GM21528 (cell line): ENCODE measurements around the gene SMIM24.
"Not testable (repeated sequence)": the region's sequence is repeated elsewhere in the genome, so short reads cannot be mapped to it uniquely, and the experiment has no call there.

Source experiments
- ATAC-seq: cut with Tn5 transposase; IDR thresholded peaks from one replicate; pipeline ENCODE4 v1.9.1; 2021; ENCODE audit warnings: mild to moderate bottlenecking, moderate library complexity; ENCODE audit not compliant: unreplicated experiment, low FRiP score

The SMIM24 gene

GRCh38 chr19:3458229-3459088, 21.9 kb downstream of the SMIM24 start:
- no peak for ATAC-seq

DNA sequence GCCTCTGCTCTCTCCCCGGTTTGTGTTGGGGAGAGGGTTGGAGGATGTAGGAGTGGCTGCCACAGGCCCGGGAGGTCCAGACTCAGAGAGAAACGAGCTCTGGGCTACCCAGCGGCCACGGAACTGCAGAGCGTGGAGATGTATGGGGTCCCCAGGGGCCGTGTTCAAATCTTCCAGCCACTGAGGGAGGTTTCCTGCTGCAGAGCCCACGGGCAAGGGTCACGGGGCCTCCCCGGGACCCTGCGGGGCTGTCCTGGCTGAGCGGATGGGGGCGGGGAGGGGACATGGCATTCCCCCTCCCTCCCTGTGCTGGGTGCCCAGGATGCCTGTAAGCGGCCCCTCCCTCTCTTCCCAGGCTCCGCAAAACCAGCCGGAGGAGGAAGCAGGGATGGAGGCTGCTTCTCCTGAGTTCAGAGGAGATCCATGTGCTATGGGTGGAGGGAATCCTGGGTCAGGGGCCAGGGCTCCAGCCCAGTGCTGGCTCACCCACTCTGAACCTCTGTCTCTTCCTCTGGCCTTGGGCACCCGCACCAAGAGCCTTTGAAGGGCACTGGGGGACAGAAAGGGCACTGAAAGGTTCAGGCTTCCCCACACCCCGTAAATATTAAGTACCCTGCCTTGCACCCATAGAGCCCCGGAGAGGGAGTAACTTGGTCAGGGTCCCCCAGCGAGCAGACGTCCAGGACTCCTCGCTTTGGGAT, 22.6 kb downstream of the SMIM24 start:
- no peak for ATAC-seq

DNA sequence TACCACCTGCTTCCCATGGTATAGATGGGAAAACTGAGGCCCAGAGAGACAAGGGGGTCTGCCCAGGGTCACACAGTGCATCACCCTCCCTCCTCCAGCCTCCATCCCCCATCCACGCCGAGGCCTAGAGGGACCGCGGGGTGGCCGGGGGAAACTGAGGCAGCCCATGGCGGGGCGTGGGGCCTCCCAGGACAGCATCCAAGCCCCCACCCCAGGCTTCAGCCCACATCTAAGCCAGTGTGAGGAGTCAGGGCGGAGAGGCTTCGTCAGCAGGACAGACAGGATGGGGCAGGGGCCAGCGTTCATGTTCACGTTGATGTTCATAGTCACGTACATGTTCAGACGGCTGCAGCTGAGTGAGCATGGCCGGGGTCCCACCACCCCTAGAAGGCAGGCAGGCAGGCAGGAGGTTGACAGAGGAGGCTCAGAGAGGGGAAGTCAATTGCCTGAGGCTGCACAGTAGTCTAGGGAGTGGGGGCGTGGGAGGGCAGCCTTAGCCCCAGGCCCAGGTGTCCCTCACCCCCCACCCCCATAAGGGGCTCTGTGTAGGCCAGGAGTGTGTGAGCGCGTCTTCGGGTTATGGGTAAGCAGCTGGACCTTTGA, 23.3 kb downstream of the SMIM24 start:
- ATAC-seq, result no peak

DNA sequence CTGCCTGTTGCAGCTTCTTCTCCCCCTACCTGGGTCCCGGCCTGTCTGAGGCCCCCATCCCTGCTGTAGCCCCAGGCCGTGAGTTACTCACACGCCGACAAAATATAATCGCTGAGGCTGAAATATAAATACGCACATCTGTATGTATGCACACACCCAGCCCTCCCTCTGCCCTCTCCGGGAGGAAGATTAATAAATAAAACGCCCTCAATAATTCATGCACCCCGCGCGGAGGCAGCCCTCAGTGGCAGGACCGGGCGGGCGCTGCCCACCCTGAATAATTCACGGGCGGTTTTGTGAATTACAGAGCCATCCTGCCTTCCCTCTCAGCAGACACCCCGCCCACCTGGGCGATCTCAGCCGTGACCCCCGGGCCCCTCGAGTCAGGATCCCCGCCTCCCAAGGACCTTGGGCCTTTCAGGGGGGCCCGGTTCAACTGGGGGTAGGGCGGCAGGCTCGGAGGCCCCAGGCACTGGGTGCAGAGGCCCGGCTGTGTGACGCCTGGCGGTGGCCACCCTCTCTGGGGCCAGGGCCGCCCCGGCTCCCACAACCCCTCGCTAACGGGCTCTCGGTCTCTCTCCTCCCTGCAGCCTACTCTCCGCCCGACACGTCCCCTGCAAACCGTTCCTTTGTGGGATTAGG, 24.2 kb downstream of the SMIM24 start:
- ATAC-seq, result no peak

DNA sequence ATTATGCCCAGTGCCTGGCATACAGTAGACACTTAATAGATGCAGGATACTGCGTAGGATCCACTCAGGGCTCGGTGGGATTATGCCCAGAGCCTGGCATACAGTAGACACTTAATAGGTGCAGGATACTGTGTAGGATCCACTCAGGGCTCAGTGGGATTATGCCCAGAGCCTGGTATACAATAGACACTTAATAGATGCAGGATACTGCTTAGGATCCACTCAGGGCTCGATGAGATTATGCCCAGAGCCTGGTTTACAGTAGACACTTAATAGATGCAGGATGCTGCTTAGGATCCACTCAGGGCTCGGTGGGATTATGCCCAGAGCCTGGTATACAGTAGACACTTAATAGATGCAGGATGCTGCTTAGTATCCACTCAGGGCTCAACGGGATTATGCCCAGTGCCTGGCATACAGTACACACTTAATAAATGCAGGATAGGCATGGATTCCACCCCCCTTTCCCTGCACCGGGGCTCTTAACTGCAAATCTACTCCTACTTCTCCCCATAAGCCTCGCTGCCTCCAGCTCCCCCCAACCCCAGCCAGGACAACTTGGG, 24.9 kb downstream of the SMIM24 start:
- ATAC-seq, result no peak

DNA sequence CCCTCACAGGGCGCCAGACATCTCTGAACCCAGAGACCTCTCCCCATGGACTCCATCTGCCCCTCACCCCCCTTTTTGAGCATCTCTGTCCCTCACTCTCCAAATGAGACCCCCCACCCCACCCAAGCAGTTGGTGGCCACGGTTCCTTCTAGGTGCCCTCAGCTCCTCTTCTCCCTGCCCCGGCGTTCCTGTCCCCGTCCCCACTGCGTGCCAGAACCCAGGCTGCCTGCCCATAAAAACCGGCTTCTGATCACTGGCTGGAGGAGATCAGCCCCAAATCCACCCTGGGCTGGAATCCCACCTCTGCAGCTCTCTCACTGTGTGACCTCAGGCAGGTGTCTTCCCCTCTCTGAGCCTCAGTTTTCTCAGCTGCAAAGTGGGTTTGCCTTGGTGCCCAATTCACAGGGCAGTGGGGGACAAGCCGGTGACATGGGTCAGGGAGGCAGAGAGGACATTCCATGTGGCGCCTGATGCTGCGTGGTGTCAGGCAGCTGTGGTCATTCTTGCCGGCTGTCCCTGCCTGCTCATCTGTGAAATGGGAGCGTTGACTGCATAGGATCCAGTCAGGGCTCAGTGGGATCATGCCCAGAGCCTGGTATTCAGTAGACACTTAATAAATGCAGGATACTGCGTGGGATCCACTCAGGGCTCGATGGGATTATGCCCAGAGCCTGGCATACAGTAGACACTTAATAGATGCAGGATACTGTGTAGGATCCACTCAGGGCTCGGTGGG, 25.5 kb downstream of the SMIM24 start:
- no peak for ATAC-seq

GRCh38 chr19:3453840-3454239, 26.5 kb downstream of the SMIM24 start:
- no peak for ATAC-seq

DNA sequence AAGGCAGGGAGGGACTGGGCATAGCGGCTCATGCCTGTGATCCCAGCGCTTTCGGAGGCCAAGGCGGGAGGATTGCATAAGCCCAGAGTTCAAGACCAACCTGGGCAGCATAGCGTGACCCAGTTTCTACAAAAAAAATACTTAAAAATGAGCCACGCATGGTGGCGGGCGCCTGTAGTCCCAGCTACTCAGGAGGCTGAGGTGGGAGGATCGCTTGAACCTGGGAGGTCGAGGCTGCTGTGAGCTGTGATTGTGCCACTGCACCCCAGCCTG, 27.4 kb downstream of the SMIM24 start:
- ATAC-seq, result not testable (repeated sequence)

- ATAC-seq, result no peak
These were observed 28.0 kb downstream of the SMIM24 start for GRCh38 chr19:3452171-3452941.

- no peak for ATAC-seq
These were observed 28.9 kb downstream of the SMIM24 start for GRCh38 chr19:3451451-3451866.

DNA sequence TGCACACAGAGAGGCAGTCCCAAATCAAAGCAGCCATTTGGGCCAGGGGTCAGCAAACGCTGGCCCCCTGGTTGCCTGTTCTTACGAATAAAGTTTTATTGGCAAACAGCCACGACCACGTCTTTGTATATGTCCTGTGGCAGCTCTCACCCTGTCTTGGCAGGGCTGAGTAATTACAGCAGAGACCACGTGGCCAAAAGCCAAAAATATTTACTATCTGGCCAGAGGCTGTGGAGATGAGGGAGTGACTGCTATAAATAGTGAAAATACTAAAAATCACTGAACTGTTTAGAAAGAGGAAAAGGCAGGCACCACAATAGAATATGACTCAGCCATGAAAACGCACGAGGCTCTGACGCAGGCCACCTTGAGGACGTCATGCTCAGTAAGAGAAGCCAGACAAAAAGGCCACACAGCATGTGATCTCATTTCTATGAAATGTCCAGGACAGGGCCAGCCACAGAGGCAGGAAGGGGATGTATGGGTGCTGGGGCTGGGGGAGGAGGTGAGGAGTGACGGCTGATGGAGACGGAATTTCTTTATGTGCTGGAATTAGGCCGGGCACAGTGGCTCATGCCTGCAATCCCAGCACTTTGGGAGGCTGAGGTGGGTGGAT, 29.4 kb downstream of the SMIM24 start:
- ATAC-seq, result no peak

DNA sequence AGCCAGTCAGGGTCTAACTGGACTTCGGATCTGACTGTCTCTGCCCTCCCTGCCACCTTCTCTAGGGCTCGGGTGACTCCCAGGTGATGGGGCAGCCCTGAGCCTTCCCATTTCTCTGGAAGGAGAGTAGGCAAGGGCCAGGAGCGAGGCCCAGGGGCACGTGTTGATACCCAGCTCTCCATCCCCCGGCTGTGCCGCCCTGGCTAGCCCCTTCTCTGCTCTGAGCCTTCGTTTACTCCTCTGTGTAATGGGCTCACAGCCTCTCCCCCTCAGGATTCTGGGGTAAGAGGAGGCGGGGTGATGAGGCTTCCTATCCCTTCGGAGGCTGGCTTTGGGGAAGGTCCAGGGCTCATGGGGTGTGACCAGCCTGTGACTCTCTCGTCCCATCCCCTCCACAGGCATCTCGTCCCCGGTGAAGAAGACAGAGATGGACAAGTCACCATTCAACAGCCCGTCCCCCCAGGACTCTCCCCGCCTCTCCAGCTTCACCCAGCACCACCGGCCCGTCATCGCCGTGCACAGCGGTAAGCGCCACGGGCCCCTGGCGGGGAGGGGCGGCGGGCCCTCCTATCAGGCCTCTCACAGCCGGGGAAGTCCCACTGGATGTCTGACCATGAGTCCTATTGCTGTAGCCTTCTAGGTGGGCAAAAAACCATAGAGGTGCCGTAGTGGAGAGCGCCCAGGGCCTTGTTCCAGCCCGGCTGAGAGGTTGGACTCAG, 31.6 kb downstream of the SMIM24 start:
- no peak for ATAC-seq

DNA sequence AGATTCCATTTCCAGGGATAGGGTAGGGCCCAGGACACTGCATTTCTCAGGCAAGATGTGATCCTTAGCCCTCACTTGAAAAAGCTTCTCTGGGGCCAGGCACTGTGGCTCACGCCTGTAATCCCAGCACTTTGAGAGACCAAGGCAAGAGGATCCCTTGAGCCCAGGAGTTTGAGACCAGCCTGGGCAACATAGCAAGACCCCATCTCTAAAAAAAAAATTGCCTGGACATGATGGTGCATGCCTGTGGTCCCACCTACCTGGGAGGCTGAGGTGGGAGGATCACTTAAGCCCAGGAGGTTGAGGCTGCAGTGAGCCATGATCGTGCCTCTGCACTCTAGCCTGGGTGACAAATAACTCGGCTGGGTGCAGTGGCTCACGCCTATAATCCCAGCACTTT, 33.7 kb downstream of the SMIM24 start:
- ATAC-seq, result not testable (repeated sequence)

DNA sequence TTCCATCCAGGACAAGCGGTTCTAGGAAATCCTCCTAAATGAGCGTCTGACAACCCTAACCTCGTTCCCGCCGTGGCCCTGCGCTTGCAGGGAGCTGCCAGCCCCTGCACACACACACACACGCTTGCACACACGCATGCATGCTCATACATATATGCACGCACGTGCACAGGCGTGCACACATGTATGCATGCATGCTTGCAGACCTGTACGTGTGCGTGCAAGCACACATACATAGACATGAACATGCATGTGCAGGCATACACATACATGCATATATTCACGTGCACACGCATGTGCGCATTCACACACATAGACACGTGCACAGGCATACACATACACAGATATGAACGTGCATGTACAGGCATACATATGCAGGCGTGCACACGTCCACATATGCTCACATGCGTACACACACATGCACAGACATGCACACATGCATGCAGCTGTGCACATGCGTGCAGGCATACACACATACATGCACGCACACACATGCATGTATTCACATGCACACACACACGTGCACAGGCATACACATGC, 35.6 kb downstream of the SMIM24 start:
- ATAC-seq, result no peak

GRCh38 chr19:3443840-3444694, 36.3 kb downstream of the SMIM24 start:
- ATAC-seq, result no peak

DNA sequence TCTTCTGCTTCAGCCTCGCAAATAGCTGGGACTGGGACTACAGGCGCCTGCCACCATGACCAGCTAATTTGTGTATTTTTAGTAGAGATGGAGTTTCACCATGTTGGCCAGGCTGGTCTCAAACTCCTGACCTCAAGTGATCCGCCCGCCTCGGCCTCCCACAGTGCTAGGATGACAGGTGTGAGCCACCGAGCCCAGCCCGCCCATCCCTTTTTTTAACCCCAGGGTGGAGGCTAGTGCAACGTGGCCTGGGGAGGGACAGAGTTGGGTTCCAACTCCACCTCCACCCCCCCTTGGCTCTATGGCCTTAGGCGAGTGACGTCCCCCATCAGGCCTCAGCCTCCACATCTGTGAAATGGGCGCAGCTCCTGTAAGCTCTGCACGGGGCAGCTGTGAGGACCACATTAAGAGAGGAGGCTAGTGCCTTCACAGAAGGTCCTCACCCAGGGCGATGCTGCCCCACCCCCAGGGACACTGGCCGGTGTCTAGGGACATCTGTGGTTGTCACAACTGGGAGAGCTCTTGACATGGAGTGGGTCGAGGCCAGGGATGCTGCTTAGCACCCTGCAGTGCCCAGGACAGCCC, 37.7 kb downstream of the SMIM24 start:
- no peak for ATAC-seq

DNA sequence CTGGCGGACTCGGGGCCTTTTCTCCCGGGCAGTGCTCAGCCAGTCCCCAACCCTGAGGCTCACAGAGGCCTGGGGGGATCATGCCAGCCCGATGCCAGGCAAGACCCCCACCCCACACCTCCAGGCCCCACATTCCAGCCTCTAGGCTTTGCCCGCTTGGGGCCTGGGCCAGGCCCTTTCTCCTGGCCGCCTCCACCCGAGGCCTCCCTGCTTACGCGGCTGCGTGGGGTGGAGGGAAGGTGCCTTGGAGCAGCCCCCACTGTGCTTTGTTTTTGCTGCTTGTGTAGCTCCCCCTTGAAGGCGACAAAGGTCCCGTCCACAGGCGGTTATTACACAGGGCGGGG, 38.4 kb downstream of the SMIM24 start:
- no peak for ATAC-seq
